Stimulated activated CD4-positive, alpha-beta T cell treated with anti-CD3 and anti-CD28 coated beads, TNF-alpha, amount 100 ng/mL, for 1 hour (primary cell): ENCODE results near the gene SLC44A5.
"Not testable (repeated sequence)": the region's sequence is repeated elsewhere in the genome, so short reads cannot be mapped to it uniquely, and the experiment has no call there.

ENCODE experiments used
- DNase-seq, 3 donors: peaks; one replicate each; pipeline ENCODE4 v3.0.0-alpha.2; 2020; ENCODE audit warnings: low read depth in 3 of 3, low spot score in 1 of 3

SLC44A5 gene

GRCh38 chr1:75293270-75293669, 317.6 kb downstream of the SLC44A5 start:
- DNase-seq, result no peak

GRCh38 chr1:75292013-75292412, 318.9 kb downstream of the SLC44A5 start:
- no peak for DNase-seq

GRCh38 chr1:75276385-75276784, 334.5 kb downstream of the SLC44A5 start:
- no peak for DNase-seq

- no peak for DNase-seq
These were observed 335.3 kb downstream of the SLC44A5 start for GRCh38 chr1:75275631-75276030.

- DNase-seq, result no peak
These were observed 335.9 kb downstream of the SLC44A5 start for GRCh38 chr1:75274920-75275506.

- no peak for DNase-seq
These were observed 337.8 kb downstream of the SLC44A5 start for GRCh38 chr1:75273110-75273509.

GRCh38 chr1:75265792-75266191, 345.1 kb downstream of the SLC44A5 start:
- DNase-seq, result no peak

- DNase-seq, result no peak
These were observed 346.8 kb downstream of the SLC44A5 start for GRCh38 chr1:75264112-75264511.

GRCh38 chr1:75263616-75264015, 347.3 kb downstream of the SLC44A5 start:
- DNase-seq, result not testable (repeated sequence)

GRCh38 chr1:75261946-75262345, 349.0 kb downstream of the SLC44A5 start:
- DNase-seq, result not testable (repeated sequence)

- DNase-seq, result no peak
These were observed 352.6 kb downstream of the SLC44A5 start for GRCh38 chr1:75258351-75258750.

- no peak for DNase-seq
These were observed 353.5 kb downstream of the SLC44A5 start for GRCh38 chr1:75257424-75257823.

GRCh38 chr1:75250114-75250513, 360.8 kb downstream of the SLC44A5 start:
- not testable (repeated sequence) for DNase-seq

- DNase-seq, result no peak
These were observed 365.7 kb downstream of the SLC44A5 start for GRCh38 chr1:75245239-75245638.

GRCh38 chr1:75243124-75243523, 367.8 kb downstream of the SLC44A5 start:
- DNase-seq, result no peak

- DNase-seq, result no peak
These were observed 373.6 kb downstream of the SLC44A5 start for GRCh38 chr1:75237316-75237715.

- no peak for DNase-seq
These were observed 376.4 kb downstream of the SLC44A5 start for GRCh38 chr1:75234562-75234961.

GRCh38 chr1:75233302-75233929, 377.5 kb downstream of the SLC44A5 start:
- no peak for DNase-seq

- no peak for DNase-seq
These were observed 390.8 kb downstream of the SLC44A5 start for GRCh38 chr1:75220072-75220471.

GRCh38 chr1:75214017-75214416, 396.9 kb downstream of the SLC44A5 start:
- DNase-seq, result no peak

GRCh38 chr1:75211648-75212047, 399.3 kb downstream of the SLC44A5 start:
- DNase-seq, result no peak

GRCh38 chr1:75208862-75209261, 402.1 kb downstream of the SLC44A5 start:
- DNase-seq, result no peak
